K562 (cell line): ENCODE measurements around the gene FHIT. TPM values are rescaled to one million over a fixed set of nuclear protein-coding genes. Genes with fewer than 3 reads are reported as not detected.

Source experiments
- ATAC-seq: fragments of 200-7000 bp; cut with Tn5 transposase; 3 replicates; pipeline ENCODE4 v1.9.1; 2020; ENCODE audit warnings: moderate library complexity
- BruUV-seq: library from RNA; stranded (reverse); fragments of 400-500 nt; replicated peaks from 2 replicates; lab custom pipeline; 2021; lab: Mats Ljungman, UMichigan
- CTCF ChIA-PET: fragments of 300-600 bp; formaldehyde crosslinking; extraction: SDS; loops from one replicate; lab custom pipeline; 2021; ENCODE audit warnings: low intra/inter-chr PET ratio; lab: Yijun Ruan, JAX
- POLR2A ChIA-PET: fragments of 300-600, 350-650 bp; sonication (Branson Sonifier 250); formaldehyde crosslinking; extraction: SDS; loops from one replicate; lab custom pipeline; 2021; ENCODE audit warnings: antibody characterized with exemption, inconsistent platforms; lab: Yijun Ruan, JAX
- DNase-seq, 4 experiments: peaks; one replicate each; pipeline versions ENCODE4 v3.0.0 to v3.0.0-alpha.2; 2011 to 2018; ENCODE audit warnings: low spot score in 3 of 4, mixed read lengths in 3 of 4; ENCODE audit errors: extremely low read depth in 1 of 4
- FAIRE-seq: peaks from 2 replicates; lab custom pipeline; 2011; peaks lifted over from hg19 to GRCh38; lab: Jason Lieb, UNC
- H2AFZ ChIP-seq: 2 replicates; pipeline ENCODE4 v1.6.0; 2011; ENCODE audit warnings: low read depth, low read length, control low read depth, inconsistent platforms
- H3K27ac ChIP-seq: fragments of 200-600 bp; 3 replicates; pipeline ENCODE4 v1.8.0; 2011; ENCODE audit warnings: low read depth, mild to moderate bottlenecking, control low read depth, inconsistent platforms, low read length, moderate library complexity, mixed read lengths; ENCODE audit errors: extremely low read depth
- H3K27me3 ChIP-seq, 2 experiments: fragments of 300-600 bp in 1 of 2; 2 replicates in 1 of 2; 3 replicates in 1 of 2; pipeline versions ENCODE4 v1.6.0 to v1.8.0; 2011; ENCODE audit warnings: inconsistent platforms in 2 of 2, low read length in 2 of 2, mild to moderate bottlenecking in 1 of 2, mixed read lengths in 1 of 2, moderate library complexity in 1 of 2; ENCODE audit not compliant: control insufficient read depth in 2 of 2, insufficient read depth in 2 of 2
- H3K36me3 ChIP-seq: fragments of 300-600 bp; 3 replicates; pipeline ENCODE4 v1.8.0; 2011; ENCODE audit warnings: mild to moderate bottlenecking, low read length, inconsistent platforms; ENCODE audit not compliant: control insufficient read depth, insufficient read depth
- H3K4me1 ChIP-seq, 2 experiments: fragments of 200-600 bp in 1 of 2; replicated peaks in 1 of 2; 2 replicates in 1 of 2; 3 replicates in 1 of 2; pipeline versions ENCODE4 v1.5.1 to v1.8.0; 2011; ENCODE audit warnings: inconsistent platforms in 2 of 2, low read length in 2 of 2, mild to moderate bottlenecking in 1 of 2, mixed read lengths in 1 of 2, moderate library complexity in 1 of 2; ENCODE audit not compliant: control insufficient read depth in 2 of 2, insufficient read depth in 2 of 2
- H3K4me2 ChIP-seq: 2 replicates; pipeline ENCODE4 v1.6.1; 2011; ENCODE audit warnings: low read length, control low read depth, inconsistent platforms, mixed read lengths; ENCODE audit not compliant: insufficient read depth
- H3K4me3 ChIP-seq: fragments of 200-600 bp; sonication (generic), shearing (Covaris generic); 2 replicates; pipeline ENCODE4 v1.5.1; 2016; ENCODE audit warnings: control low read depth, inconsistent platforms
- H3K79me2 ChIP-seq: fragments of 200-600 bp; 3 replicates; pipeline ENCODE4 v1.8.0; 2011; ENCODE audit warnings: low read length, inconsistent platforms; ENCODE audit not compliant: control insufficient read depth, insufficient read depth
- H3K9ac ChIP-seq, 2 experiments: 2 replicates each; pipeline versions ENCODE4 v1.6.0 to v1.6.1; 2011; ENCODE audit warnings: low read depth in 2 of 2, low read length in 2 of 2, control low read depth in 1 of 2, inconsistent platforms in 1 of 2, mild to moderate bottlenecking in 1 of 2, mixed read lengths in 1 of 2; ENCODE audit not compliant: insufficient read depth in 1 of 2
- H3K9me1 ChIP-seq: one replicate; pipeline ENCODE4 v1.6.0; 2011; ENCODE audit warnings: inconsistent platforms, mild to moderate bottlenecking, low read length, moderate library complexity; ENCODE audit not compliant: control insufficient read depth, insufficient read depth
- H3K9me3 ChIP-seq: replicated peaks from 2 replicates; pipeline ENCODE4 v1.5.1; 2011; ENCODE audit warnings: low read depth, low read length, inconsistent platforms; ENCODE audit not compliant: control insufficient read depth, insufficient read depth
- H4K20me1 ChIP-seq: replicated peaks from 2 replicates; pipeline ENCODE4 v1.6.1; 2011; ENCODE audit warnings: low read length, inconsistent platforms, mixed read lengths; ENCODE audit not compliant: control insufficient read depth, insufficient read depth
- ATF6 ChIP-seq: sonication (generic); formaldehyde crosslinking; IDR thresholded peaks from 2 replicates; pipeline ENCODE4 v1.4.0; 2020; ENCODE audit warnings: mild to moderate bottlenecking, missing genetic modification reagents
- BRCA1 ChIP-seq, 2 experiments: fragments of 450-650 bp in 1 of 2; sonication (generic) in 1 of 2; formaldehyde crosslinking in 1 of 2; IDR thresholded peaks; 2 replicates each; pipeline versions ENCODE4 v1.5.0 to v1.6.1; 2017 to 2020; ENCODE audit warnings: mild to moderate bottlenecking in 1 of 2, missing genetic modification reagents in 1 of 2
- BRF1 ChIP-seq: IDR thresholded peaks from 3 replicates; pipeline ENCODE4 v1.6.1; 2011; ENCODE audit warnings: borderline replicate concordance, mild to moderate bottlenecking; ENCODE audit not compliant: insufficient read length; ENCODE audit errors: extremely low read depth
- CBX2 ChIP-seq: fragments of 200-600 bp; sonication (generic); IDR thresholded peaks from one replicate; pipeline ENCODE4 v1.6.1; 2012; ENCODE audit warnings: mild to moderate bottlenecking, low read length, inconsistent platforms; ENCODE audit not compliant: insufficient read depth, poor library complexity, severe bottlenecking
- CHD2 ChIP-seq: IDR thresholded peaks from 2 replicates; pipeline ENCODE4 v1.6.1; 2011; ENCODE audit warnings: low read depth, low read length
- ELF1 ChIP-seq: fragments of 200-800 bp; sonication (Bioruptor generic); IDR thresholded peaks from 2 replicates; pipeline ENCODE4 v1.6.1; 2016; ENCODE audit warnings: missing genetic modification characterization, missing compliant biosample characterization
- ELK3 ChIP-seq: fragments of 450-650 bp; formaldehyde crosslinking; IDR thresholded peaks from 2 replicates; pipeline ENCODE4 v1.4.0; 2020; ENCODE audit warnings: mild to moderate bottlenecking
- SMARCA5 ChIP-seq: fragments of 450-650 bp; IDR thresholded peaks from 2 replicates; pipeline ENCODE4 v1.6.1; 2016
- STAT5B ChIP-seq: fragments of 250-450 bp; sonication (Bioruptor Pico); IDR thresholded peaks from 2 replicates; pipeline ENCODE4 v1.8.0; 2021; ENCODE audit warnings: mild to moderate bottlenecking, inconsistent platforms
- TEAD4 ChIP-seq, 2 experiments: sonication (generic) in 1 of 2; formaldehyde crosslinking in 1 of 2; IDR thresholded peaks; 2 replicates each; pipeline versions ENCODE4 v1.6.1 to v1.8.0; 2012 to 2022; ENCODE audit warnings: borderline replicate concordance in 1 of 2, inconsistent platforms in 1 of 2, low read length in 1 of 2, mild to moderate bottlenecking in 1 of 2, missing genetic modification reagents in 1 of 2
- ZBTB43 ChIP-seq: sonication (generic); formaldehyde crosslinking; IDR thresholded peaks from 2 replicates; pipeline ENCODE4 v1.8.0; 2023; ENCODE audit warnings: mild to moderate bottlenecking, missing genetic modification reagents
- WGBS: fragments of 100-300 bp; shearing (Covaris generic); methylation state at CpG from one replicate; pipeline ENCODE4 v1.1.6; 2016; ENCODE audit warnings: low coverage, mixed read lengths; ENCODE audit not compliant: insufficient coverage; ENCODE audit errors: missing lambda C conversion rate; 5-methylcytosine and 5-hydroxymethylcytosine counted together
- in situ Hi-C: fragments of 300-500 bp; cut with MboI; formaldehyde crosslinking; loops from 4 replicates; pipeline ENCODE4 v1.15.0; 2018; ENCODE audit warnings: inconsistent platforms, mixed read lengths
- intact Hi-C: fragments of 100-400 bp; cut with micrococcal nuclease; formaldehyde crosslinking; loops from 2 replicates; pipeline ENCODE4 v1.14.2; 2022
- polyA plus RNA-seq, 8 experiments: library from polyadenylated mRNA; depleted of rRNA in 4 of 8; stranded (reverse) in 5 of 8; unstranded in 3 of 8; fragments of >200 nt; fragmentation: Nextera tagmentation in 2 of 8; fragmentation: Illumina TruSeq in 1 of 8; extraction: Ambion mirVana in 2 of 8; extraction: Trizol in 1 of 8; gene quantifications; 2 replicates each; pipeline versions ENCODE4 v1.2.1 to v1.2.3, GENCODE V29; 2011 to 2014; ENCODE audit warnings: inconsistent platforms in 1 of 8, missing spikeins in 1 of 8
- total RNA-seq, 7 experiments: library from RNA; depleted of rRNA in 6 of 7; stranded (reverse); fragments of >200 nt in 6 of 7; fragmentation: Illumina TruSeq in 2 of 7; extraction: Trizol in 2 of 7; gene quantifications; 2 replicates each; pipeline versions ENCODE4 v1.2.1 to v1.2.3, GENCODE V29; 2011 to 2021; ENCODE audit warnings: low replicate concordance in 1 of 7

Gene FHIT
- total and polyA plus RNA-seq, 9 of the 15 experiments (the other 6 are each of a cell fraction or from before 2014, with no cell fraction given), result 1.7 to 9.1 (median 4.3) TPM

DNA sequence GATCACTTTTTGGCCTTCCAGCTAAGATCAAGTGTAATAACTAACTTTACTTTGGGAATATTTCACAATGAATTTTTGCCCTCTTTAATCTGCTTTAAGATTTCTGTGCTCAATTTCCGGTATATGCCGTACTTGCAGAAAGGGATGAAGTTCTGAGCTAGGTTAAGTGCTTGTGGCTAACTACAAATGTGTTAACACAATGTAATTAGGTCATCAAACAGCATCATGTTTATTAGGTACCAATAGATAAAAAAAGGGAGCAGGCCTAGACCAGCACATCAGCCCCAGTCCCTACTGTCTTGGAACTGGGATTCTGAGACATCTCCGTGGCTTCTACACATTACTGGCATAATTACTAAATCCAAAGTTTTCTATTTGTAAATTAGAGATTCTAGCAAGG, 1268.7 kb downstream of the FHIT start (continued):
- TF ChIP-seq ATF6 (CRISPR knock-in tag), result no peak
- TF ChIP-seq ELF1 (tag), result no peak
- no peak for TF ChIP-seq SMARCA5

- H3K4me3 ChIP-seq, result no peak overlapping the region
- H3K36me3 ChIP-seq, result no peaks in the 10 kb centered on the region
- ATAC-seq (no peak), FAIRE-seq (no peak), DNase-seq (no peak)
- no peaks in the 10 kb centered on the region for H3K9me1 ChIP-seq
- WGBS, result 75% methylated on average over 5 of the region's 6 CpGs
- ChIA-PET POLR2A (no interaction called here), CTCF (no interaction called here)
- H3K9ac ChIP-seq, result no peak overlapping the region
- no peaks in the 10 kb centered on the region for H3K27me3 ChIP-seq
- no peaks in the 10 kb centered on the region for H3K4me1 ChIP-seq
- intact Hi-C loops, result no loop called here
- no peak overlapping the region for H3K4me2 ChIP-seq
- TF ChIP-seq BRCA1 (IDR thresholded peaks at IDR 0.05) (no peak), BRCA1 (CRISPR knock-in tag; IDR thresholded peaks at IDR 0.05) (no peak), TEAD4 (IDR thresholded peaks at IDR 0.05; ENCODE audit: low read length) (no peak), TEAD4 (CRISPR knock-in tag; IDR thresholded peaks at IDR 0.05; ENCODE audit: borderline replicate concordance) (no peak), BRF1 (no peak), ELK3 (CRISPR knock-in tag) (no peak), CBX2 (no peak), ZBTB43 (CRISPR knock-in tag) (no peak), CHD2 (no peak), STAT5B (no peak)
- TF ChIP-seq, all 486 proteins: peak for 0
- no peak overlapping the region for H2AFZ ChIP-seq
- H3K9me3 ChIP-seq, result no peaks in the 10 kb centered on the region
- no peaks in the 10 kb centered on the region for H4K20me1 ChIP-seq
- in situ Hi-C loops, result no loop called here
- no peaks in the 10 kb centered on the region for H3K79me2 ChIP-seq
- no peak overlapping the region for H3K27ac ChIP-seq
- BruUV-seq, result no TSS peak
Measured at GRCh38 chr3:59981377-59981776, 1269.9 kb downstream of the FHIT start.
